Measurements from ENCODE around the gene JCAD. TPM values are rescaled to one million over a fixed set of nuclear protein-coding genes. Genes with fewer than 3 reads are reported as not detected.

The JCAD gene
- total RNA-seq, 2 donors from 2014 or later: 0.05 to 0.29 TPM

DNA sequence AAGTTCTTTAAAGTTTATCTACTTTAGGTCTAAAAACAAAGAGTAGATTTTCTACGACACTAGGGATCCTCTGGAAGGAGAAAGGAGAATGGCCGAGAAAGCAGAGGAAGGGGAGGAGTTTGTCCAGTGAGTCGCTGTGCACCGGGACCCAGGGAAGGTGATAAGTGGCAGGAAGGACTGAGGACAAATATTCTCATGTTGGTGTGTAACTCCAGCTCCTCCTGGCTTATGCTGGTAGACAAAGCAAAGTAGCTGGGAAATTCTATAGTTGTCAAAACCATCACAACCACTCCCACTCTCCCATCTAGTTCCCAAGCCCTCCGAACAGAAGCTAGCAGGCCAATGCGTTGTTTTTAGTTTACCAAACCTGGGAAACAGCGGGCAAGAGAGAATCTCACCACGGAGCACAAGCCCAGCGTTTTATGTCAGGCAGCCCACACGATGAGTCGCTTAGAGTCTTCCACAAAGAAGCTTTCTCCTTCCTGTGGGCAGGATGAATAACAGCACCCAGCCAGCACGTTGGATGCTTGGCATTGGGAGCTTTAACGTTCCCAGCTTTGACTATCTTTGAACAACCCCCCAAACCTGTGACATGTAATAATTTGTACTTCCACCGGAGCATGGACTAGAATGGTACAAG lies 32.9 kb upstream of the JCAD start:
- ATAC-seq (replicated peaks in 1 of 2) (no peak), DNase-seq (no peak)
- Mint-ChIP-seq H3K27me3 (ENCODE audit: low read depth) (peaks cover 26% of the 10 kb centered on the region), H3K4me1 (ENCODE audit: low read depth) (no peaks in the 10 kb centered on the region), H3K27ac (no peak overlapping the region), H3K36me3 (ENCODE audit: insufficient read depth in 2 of 2) (no peaks in the 10 kb centered on the region), H3K4me3 (no peak overlapping the region), H3K9me3 (no peaks in the 10 kb centered on the region)

DNA sequence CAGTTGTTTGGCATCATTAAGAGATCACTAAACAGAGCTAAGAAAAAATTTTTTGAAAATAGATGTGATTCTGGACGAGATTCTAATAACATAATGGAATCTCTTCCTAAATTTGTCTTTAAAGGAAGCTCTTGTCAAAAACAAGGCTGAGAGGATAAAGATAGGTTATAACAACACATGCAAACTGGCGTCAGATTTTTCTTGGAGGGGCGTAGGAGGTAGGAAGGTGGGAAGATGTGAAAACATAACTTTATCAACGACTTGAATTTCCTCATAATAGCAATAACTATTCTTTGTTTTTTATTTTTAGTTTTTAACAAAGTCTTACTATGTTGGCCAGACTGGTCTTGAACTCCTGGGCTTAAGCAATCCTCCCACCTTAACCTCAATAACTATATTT lies 31.8 kb upstream of the JCAD start:
- H3K36me3 Mint-ChIP-seq (ENCODE audit: insufficient read depth in 2 of 2): no peaks in the 10 kb centered on the region
- no peak overlapping the region for H3K27ac Mint-ChIP-seq
- H3K4me3 Mint-ChIP-seq: no peak overlapping the region
- H3K9me3 Mint-ChIP-seq: no peaks in the 10 kb centered on the region
- DNase-seq: no peak
- H3K4me1 Mint-ChIP-seq (ENCODE audit: low read depth): no peaks in the 10 kb centered on the region
- no peak for ATAC-seq (replicated peaks in 1 of 2)
- H3K27me3 Mint-ChIP-seq (ENCODE audit: low read depth): peaks cover 26% of the 10 kb centered on the region

DNA sequence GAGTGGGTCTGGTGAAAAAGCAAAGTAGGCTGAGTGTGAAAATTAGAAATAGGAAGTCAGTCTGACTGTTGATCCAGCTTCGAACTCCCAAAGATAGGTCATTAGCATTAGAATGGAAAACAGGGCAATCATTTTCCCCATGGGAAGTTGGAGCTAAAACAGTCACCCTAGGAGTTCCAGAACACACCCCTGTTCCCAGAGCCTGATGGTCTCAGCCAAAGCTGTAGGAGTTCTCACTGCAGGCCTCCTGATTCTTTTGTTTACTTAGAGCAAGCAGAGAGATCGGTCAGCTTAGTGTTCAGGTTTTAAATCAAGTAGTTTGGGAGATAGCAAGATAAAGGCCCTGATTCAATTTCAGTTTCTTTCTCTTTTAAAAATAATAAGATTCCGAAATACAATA lies 28.8 kb upstream of the JCAD start:
- Mint-ChIP-seq H3K36me3 (ENCODE audit: insufficient read depth in 2 of 2) (no peaks in the 10 kb centered on the region), H3K9me3 (no peaks in the 10 kb centered on the region), H3K27ac (no peak overlapping the region), H3K4me3 (no peak overlapping the region), H3K27me3 (ENCODE audit: low read depth) (peaks cover 26% of the 10 kb centered on the region), H3K4me1 (ENCODE audit: low read depth) (no peaks in the 10 kb centered on the region)
- DNase-seq (no peak), ATAC-seq (replicated peaks in 1 of 2) (no peak)

DNA sequence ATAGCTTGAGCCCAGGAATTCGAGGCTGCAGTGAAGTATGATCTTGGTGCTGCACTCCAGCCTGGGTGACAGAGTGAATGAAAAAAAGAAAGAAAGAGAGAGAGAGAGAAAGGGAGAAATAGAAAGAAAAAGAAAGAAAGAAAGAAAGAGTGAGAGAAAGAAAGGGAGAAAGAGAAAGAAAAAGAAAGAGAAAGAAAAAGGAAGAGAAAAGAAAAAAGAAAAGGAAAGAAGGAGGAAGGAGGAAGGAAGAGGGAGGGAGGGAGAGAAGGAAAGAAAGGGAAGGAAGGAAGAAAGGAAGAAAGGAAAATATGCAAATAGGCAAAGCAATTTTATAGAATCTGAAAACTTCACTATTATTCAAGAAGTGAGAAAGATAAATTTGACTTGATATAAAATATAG lies 24.5 kb upstream of the JCAD start:
- H3K27ac Mint-ChIP-seq: no peak overlapping the region
- ATAC-seq (replicated peaks in 1 of 2): no peak
- no peak overlapping the region for H3K4me3 Mint-ChIP-seq
- H3K36me3 Mint-ChIP-seq (ENCODE audit: insufficient read depth in 2 of 2): peaks cover 0 to 2% of the 10 kb centered on the region in 2 donors
- H3K27me3 Mint-ChIP-seq (ENCODE audit: low read depth): peaks cover 37% of the 10 kb centered on the region
- no peaks in the 10 kb centered on the region for H3K4me1 Mint-ChIP-seq (ENCODE audit: low read depth)
- no peak for DNase-seq
- H3K9me3 Mint-ChIP-seq: peaks cover 0 to 2% of the 10 kb centered on the region in 2 donors

DNA sequence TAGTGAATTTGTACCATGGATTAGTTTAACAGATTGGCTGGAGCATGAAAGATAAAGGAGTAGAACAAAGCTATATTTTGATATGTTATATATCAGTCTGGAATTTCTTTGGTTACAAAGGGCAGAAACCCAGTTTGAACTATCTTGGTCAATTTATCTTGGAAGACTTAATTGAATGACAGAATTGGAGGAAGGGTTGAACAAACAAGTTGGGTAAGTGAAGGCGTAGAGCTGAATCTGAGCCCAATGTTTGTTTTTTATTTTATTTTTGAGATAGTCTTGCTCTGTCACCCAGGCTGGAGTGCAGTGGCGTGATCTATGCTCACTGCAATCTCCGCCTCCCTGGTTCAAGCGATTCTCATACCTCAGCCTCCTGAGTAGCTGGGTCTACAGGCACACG lies 21.8 kb upstream of the JCAD start:
- peaks cover 0 to 2% of the 10 kb centered on the region in 2 donors for H3K36me3 Mint-ChIP-seq (ENCODE audit: insufficient read depth in 2 of 2)
- H3K27ac Mint-ChIP-seq: no peak overlapping the region
- peaks cover 58% of the 10 kb centered on the region for H3K27me3 Mint-ChIP-seq (ENCODE audit: low read depth)
- H3K4me1 Mint-ChIP-seq (ENCODE audit: low read depth): no peaks in the 10 kb centered on the region
- DNase-seq: no peak
- no peak for ATAC-seq (replicated peaks in 1 of 2)
- H3K4me3 Mint-ChIP-seq: no peak overlapping the region
- H3K9me3 Mint-ChIP-seq: peaks cover 0 to 2% of the 10 kb centered on the region in 2 donors

DNA sequence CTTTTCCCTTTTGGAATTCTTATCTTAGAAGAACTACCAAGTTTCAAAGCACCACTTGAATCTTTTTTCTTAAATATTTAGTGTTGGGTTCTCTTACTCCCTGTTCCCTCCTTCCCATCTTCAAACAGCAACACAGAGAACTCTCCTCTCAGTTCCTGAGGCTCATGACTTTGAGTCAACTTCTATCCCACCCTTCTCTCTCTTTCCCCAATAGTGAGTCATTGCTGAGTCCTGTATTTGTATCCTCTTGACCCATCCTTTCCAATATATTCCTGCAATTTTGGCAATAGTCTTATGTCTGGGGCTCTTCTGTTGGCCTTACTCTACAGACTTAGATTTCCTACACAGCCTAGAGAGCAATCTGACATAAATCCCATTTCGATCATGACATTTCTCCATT lies 20.8 kb upstream of the JCAD start:
- H3K27me3 Mint-ChIP-seq (ENCODE audit: low read depth): peaks cover 53% of the 10 kb centered on the region
- H3K4me3 Mint-ChIP-seq: no peak overlapping the region
- H3K27ac Mint-ChIP-seq: no peak overlapping the region
- DNase-seq (no peak), ATAC-seq (replicated peaks in 1 of 2) (no peak)
- peaks cover 0 to 2% of the 10 kb centered on the region in 2 donors for H3K9me3 Mint-ChIP-seq
- H3K36me3 Mint-ChIP-seq (ENCODE audit: insufficient read depth in 2 of 2): peaks cover 0 to 2% of the 10 kb centered on the region in 2 donors
- H3K4me1 Mint-ChIP-seq (ENCODE audit: low read depth): no peaks in the 10 kb centered on the region

DNA sequence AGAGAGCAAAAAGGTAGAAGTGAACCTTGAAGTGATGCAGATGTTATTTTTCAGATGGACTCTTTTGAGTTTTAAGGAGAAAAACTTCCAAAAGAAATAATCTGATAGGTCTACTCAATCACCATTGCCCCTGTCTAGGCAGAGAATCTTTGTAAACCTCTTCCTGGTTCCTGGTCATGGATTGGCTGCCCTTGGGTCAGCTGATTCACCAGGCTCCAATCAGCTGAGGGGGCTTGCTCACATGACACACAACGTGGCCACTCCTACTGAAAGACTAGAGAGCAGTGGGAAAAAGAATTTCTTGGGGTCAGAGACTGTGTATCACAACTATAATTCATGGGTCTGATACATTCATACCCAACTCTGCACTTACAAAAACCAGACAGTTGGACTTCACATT lies 20.0 kb upstream of the JCAD start:
- Mint-ChIP-seq H3K4me1 (ENCODE audit: low read depth) (no peaks in the 10 kb centered on the region), H3K27me3 (ENCODE audit: low read depth) (peaks cover 50% of the 10 kb centered on the region), H3K9me3 (peaks cover 0 to 2% of the 10 kb centered on the region in 2 donors), H3K4me3 (no peak overlapping the region), H3K27ac (no peak overlapping the region), H3K36me3 (ENCODE audit: insufficient read depth in 2 of 2) (peaks cover 0 to 2% of the 10 kb centered on the region in 2 donors)
- DNase-seq: no peak
- ATAC-seq (replicated peaks in 1 of 2): no peak

DNA sequence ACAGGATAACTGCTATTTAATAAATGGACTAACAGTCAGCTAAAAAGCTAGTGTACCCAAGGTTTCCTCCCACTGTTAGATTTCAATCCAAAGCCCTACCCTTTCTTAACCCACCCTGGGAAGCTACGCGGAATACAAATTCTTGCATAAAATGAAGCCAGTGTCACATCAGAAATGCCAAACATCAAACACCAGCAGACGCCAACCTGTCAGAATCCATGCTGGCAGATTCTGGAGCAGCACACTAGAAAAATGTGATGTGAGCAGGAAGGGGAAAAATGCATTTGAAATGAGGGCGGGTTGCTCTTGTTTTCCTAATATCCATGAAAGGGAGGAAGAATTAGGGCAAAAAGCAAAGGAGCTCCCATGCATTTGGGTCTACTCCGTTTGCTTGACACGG lies 16.1 kb upstream of the JCAD start:
- H3K27me3 Mint-ChIP-seq (ENCODE audit: low read depth): peaks cover 48% of the 10 kb centered on the region
- DNase-seq (no peak), ATAC-seq (replicated peaks in 1 of 2) (no peak)
- peaks cover 0 to 2% of the 10 kb centered on the region in 2 donors for H3K9me3 Mint-ChIP-seq
- H3K4me3 Mint-ChIP-seq: no peak overlapping the region
- no peaks in the 10 kb centered on the region for H3K4me1 Mint-ChIP-seq (ENCODE audit: low read depth)
- H3K27ac Mint-ChIP-seq: no peak overlapping the region
- peaks cover 0 to 2% of the 10 kb centered on the region in 2 donors for H3K36me3 Mint-ChIP-seq (ENCODE audit: insufficient read depth in 2 of 2)

DNA sequence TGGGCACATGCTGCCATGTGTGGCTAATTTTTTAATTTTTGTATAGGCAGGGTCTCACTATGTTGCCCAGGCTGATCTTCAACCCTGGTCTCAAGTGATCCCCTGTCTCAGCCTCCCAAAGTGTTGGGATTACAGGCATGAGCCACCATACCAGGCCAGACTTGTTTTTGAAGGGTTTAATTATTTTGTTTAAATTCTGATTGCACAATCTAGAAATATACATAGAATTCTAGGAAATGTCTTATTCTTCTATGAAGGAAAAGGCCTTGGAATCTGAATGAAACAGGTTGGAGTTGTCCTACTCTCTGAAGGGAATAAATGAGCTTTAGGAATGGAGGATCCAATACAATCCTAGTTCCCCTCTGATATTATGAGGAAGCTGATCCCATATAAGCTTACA lies 15.5 kb upstream of the JCAD start:
- no peak overlapping the region for H3K4me3 Mint-ChIP-seq
- H3K9me3 Mint-ChIP-seq: no peaks in the 10 kb centered on the region
- H3K27me3 Mint-ChIP-seq (ENCODE audit: low read depth): peaks cover 43% of the 10 kb centered on the region
- H3K4me1 Mint-ChIP-seq (ENCODE audit: low read depth): no peaks in the 10 kb centered on the region
- no peaks in the 10 kb centered on the region for H3K36me3 Mint-ChIP-seq (ENCODE audit: insufficient read depth in 2 of 2)
- H3K27ac Mint-ChIP-seq: no peak overlapping the region
- DNase-seq (no peak), ATAC-seq (replicated peaks in 1 of 2) (no peak)

DNA sequence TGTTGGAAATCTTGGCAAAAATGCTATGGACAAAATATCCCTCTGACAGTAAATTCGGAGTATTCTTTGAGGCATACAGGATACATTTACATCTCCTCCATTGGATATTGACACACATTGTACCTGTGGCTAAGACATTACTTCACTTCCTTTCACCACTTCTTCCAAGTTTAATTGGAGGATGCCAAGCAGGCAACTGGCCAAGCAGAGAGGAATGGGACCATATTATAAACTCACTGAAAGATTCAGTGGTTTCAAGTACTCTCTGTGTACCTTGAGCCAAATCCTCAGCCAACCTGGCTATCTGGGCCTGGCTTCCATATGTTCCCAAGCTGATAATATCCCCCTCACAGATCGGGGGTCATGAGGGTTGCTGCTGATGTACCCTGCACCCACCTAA lies 14.7 kb upstream of the JCAD start:
- Mint-ChIP-seq H3K4me1 (ENCODE audit: low read depth) (no peaks in the 10 kb centered on the region), H3K27ac (no peak overlapping the region), H3K9me3 (no peaks in the 10 kb centered on the region), H3K4me3 (no peak overlapping the region), H3K27me3 (ENCODE audit: low read depth) (peaks cover 37% of the 10 kb centered on the region), H3K36me3 (ENCODE audit: insufficient read depth in 2 of 2) (no peaks in the 10 kb centered on the region)
- DNase-seq: no peak
- ATAC-seq (replicated peaks in 1 of 2): no peak

DNA sequence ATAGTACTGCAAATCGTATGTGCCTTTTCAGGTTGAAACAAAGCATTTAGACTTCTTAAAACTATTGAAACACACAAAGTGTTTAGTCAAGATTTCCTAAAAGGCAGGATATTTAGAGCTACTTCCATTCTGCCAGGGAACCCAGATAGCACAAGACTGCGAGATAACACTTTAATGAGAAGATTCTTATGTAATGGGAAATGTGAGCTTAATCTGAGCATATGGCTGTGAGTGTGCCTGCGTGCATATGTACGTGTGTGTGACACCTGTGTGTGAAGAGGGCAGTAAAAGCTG lies 14.3 kb upstream of the JCAD start:
- ATAC-seq (replicated peaks in 1 of 2) (no peak), DNase-seq (no peak)
- Mint-ChIP-seq H3K27ac (no peak overlapping the region), H3K9me3 (no peaks in the 10 kb centered on the region), H3K27me3 (ENCODE audit: low read depth) (peaks cover 36% of the 10 kb centered on the region), H3K4me1 (ENCODE audit: low read depth) (no peaks in the 10 kb centered on the region), H3K36me3 (ENCODE audit: insufficient read depth in 2 of 2) (no peaks in the 10 kb centered on the region), H3K4me3 (no peak overlapping the region)

DNA sequence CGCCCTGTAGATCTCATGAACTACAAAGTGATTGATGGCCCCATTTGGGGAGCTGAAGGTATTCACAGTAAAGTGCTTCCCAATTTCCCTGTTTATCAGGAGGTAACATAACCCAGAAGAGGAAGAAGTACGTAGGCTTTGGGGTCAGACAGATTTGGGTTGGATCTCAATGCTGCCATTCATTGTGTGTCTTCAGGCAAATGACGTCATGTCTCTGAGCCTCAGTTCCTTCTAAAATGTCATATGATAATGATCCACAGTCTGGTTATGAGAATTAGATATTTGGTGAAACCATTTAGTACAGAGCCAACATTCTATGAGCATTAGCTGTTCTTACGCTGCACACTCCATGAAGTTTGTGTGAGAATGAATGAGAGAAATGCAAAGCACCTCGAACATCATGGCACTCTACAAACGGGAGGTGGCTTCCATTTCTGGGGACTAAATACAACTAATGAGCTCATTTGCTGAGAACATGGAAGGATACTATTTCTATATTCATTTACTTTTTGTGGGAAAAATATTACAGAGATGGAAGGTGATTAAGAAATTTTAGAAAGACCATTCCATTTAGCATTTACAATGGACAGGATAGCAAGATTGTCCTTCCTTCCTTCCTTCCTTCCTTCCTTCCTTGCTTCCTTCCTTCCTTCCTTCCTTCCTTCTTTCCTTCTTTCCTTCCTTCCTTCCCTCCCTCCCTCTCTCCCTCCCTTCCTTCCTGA lies 13.8 kb upstream of the JCAD start:
- Mint-ChIP-seq H3K27me3 (ENCODE audit: low read depth) (peaks cover 31% of the 10 kb centered on the region), H3K36me3 (ENCODE audit: insufficient read depth in 2 of 2) (no peaks in the 10 kb centered on the region), H3K9me3 (no peaks in the 10 kb centered on the region), H3K27ac (no peak overlapping the region), H3K4me1 (ENCODE audit: low read depth) (no peaks in the 10 kb centered on the region), H3K4me3 (no peak overlapping the region)
- DNase-seq (no peak), ATAC-seq (replicated peaks in 1 of 2) (no peak)

DNA sequence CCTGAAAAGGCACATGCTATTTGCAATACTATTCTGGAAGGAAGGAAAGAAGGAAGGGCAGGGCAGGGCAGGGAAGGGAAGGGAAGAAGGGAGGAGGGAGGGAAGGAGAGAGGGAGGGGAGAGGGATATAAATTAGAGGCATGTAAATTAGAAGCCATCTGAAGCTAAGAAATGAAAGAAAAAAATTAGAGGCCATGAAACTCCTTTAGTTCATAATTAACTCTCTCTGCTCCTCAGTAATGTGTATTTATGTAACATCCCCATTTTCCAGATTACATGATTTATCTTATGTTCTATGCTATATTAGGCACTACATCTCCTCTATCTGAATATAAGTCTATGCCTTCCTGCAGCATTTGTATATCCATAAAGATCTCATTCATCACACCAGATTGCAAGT lies 12.7 kb upstream of the JCAD start:
- no peaks in the 10 kb centered on the region for H3K4me1 Mint-ChIP-seq (ENCODE audit: low read depth)
- no peaks in the 10 kb centered on the region for H3K36me3 Mint-ChIP-seq (ENCODE audit: insufficient read depth in 2 of 2)
- DNase-seq: no peak
- no peak for ATAC-seq (replicated peaks in 1 of 2)
- peaks cover 20% of the 10 kb centered on the region for H3K27me3 Mint-ChIP-seq (ENCODE audit: low read depth)
- H3K4me3 Mint-ChIP-seq: no peak overlapping the region
- H3K9me3 Mint-ChIP-seq: no peaks in the 10 kb centered on the region
- H3K27ac Mint-ChIP-seq: no peak overlapping the region

Measured in activated T-cell treated with anti-CD3 and anti-CD28 coated beads, Interleukin-2, amount 50 U/mL, for 72 hours (primary cell).